ENCODE measurements around the gene TNFAIP8. TPM values are rescaled to one million over a fixed set of nuclear protein-coding genes. Genes with fewer than 3 reads are reported as not detected.
A peak's percentile ranks its signal among the peaks of the same experiment; 100 is the strongest.

TNFAIP8 gene
- total and polyA plus RNA-seq, 2 donors (not counting 1 experiment from before 2014, with no cell fraction given) = 36.7 to 37.7 TPM

GRCh38 chr5:119418606-119419100 lies 62.8 kb downstream of the TNFAIP8 start:
- no peaks in the 10 kb centered on the region for H3K79me2 ChIP-seq (ENCODE audit: control insufficient read depth, insufficient read depth, low read length)
- peaks cover under 1% of the 10 kb centered on the region for H3K27me3 ChIP-seq (ENCODE audit: control insufficient read depth, insufficient read depth, low read length)
- H3K9ac ChIP-seq (ENCODE audit: insufficient read depth, low read length) = no peak overlapping the region
- no peaks in the 10 kb centered on the region for H3K4me1 ChIP-seq (ENCODE audit: control insufficient read depth, extremely low read depth, insufficient read depth, low read length)
- H4K20me1 ChIP-seq (ENCODE audit: control insufficient read depth, extremely low read depth, insufficient read depth, low read length) = no peaks in the 10 kb centered on the region
- H3K27ac ChIP-seq (ENCODE audit: insufficient read depth, low read length) = no peak overlapping the region
- no peak overlapping the region for H3K4me3 ChIP-seq (replicated peaks in 1 of 4; ENCODE audit: control extremely low read depth in 1 of 4, insufficient read depth in 1 of 4, low read depth in 3 of 4, low read length in 4 of 4)
- no peaks in the 10 kb centered on the region for H3K9me3 ChIP-seq (ENCODE audit: control insufficient read depth, insufficient read depth, low read depth, low read length)
- H3K36me3 ChIP-seq (ENCODE audit: control insufficient read depth, insufficient read depth, low read length) = no peaks in the 10 kb centered on the region
- peak in 1 of 2 donors; percentile 85 for DNase-seq (ENCODE audit: low read depth in 2 of 2)
- H2AFZ ChIP-seq (ENCODE audit: low read length) = no peak overlapping the region
- no peak overlapping the region for H3K4me2 ChIP-seq (ENCODE audit: extremely low read depth, insufficient read depth, low read length)
- TF ChIP-seq CTCF (conservative IDR thresholded peaks at IDR 0.05 in 1 of 2, IDR thresholded peaks at IDR 0.05 in 1 of 2; ENCODE audit: low read depth in 1 of 2, low read length in 2 of 2) (no peak), EZH2 (IDR thresholded peaks at IDR 0.05; ENCODE audit: low read length, missing control alignments) (no peak)

- no peaks in the 10 kb centered on the region for H3K9me3 ChIP-seq (ENCODE audit: control insufficient read depth, insufficient read depth, low read depth, low read length)
- H3K4me2 ChIP-seq (ENCODE audit: extremely low read depth, insufficient read depth, low read length) = no peak overlapping the region
- H3K27ac ChIP-seq (ENCODE audit: insufficient read depth, low read length) = no peak overlapping the region
- no peak for DNase-seq (ENCODE audit: low read depth in 2 of 2)
- no peaks in the 10 kb centered on the region for H4K20me1 ChIP-seq (ENCODE audit: control insufficient read depth, extremely low read depth, insufficient read depth, low read length)
- H3K27me3 ChIP-seq (ENCODE audit: control insufficient read depth, insufficient read depth, low read length) = peaks cover 3% of the 10 kb centered on the region
- H3K9ac ChIP-seq (ENCODE audit: insufficient read depth, low read length) = no peak overlapping the region
- no peak overlapping the region for H2AFZ ChIP-seq (ENCODE audit: low read length)
- H3K79me2 ChIP-seq (ENCODE audit: control insufficient read depth, insufficient read depth, low read length) = no peaks in the 10 kb centered on the region
- H3K4me3 ChIP-seq (replicated peaks in 1 of 4; ENCODE audit: control extremely low read depth in 1 of 4, insufficient read depth in 1 of 4, low read depth in 3 of 4, low read length in 4 of 4) = no peak overlapping the region
- TF ChIP-seq CTCF (conservative IDR thresholded peaks at IDR 0.05 in 1 of 2, IDR thresholded peaks at IDR 0.05 in 1 of 2; ENCODE audit: low read depth in 1 of 2, low read length in 2 of 2) = no peak
- no peak for TF ChIP-seq EZH2 (IDR thresholded peaks at IDR 0.05; ENCODE audit: low read length, missing control alignments)
- H3K36me3 ChIP-seq (ENCODE audit: control insufficient read depth, insufficient read depth, low read length) = no peaks in the 10 kb centered on the region
- no peaks in the 10 kb centered on the region for H3K4me1 ChIP-seq (ENCODE audit: control insufficient read depth, extremely low read depth, insufficient read depth, low read length)
These were observed 64.3 kb downstream of the TNFAIP8 start for GRCh38 chr5:119420169-119420568.

- no peaks in the 10 kb centered on the region for H3K4me1 ChIP-seq (ENCODE audit: control insufficient read depth, extremely low read depth, insufficient read depth, low read length)
- H3K9me3 ChIP-seq (ENCODE audit: control insufficient read depth, insufficient read depth, low read depth, low read length) = no peaks in the 10 kb centered on the region
- no peak for DNase-seq (ENCODE audit: low read depth in 2 of 2)
- no peak overlapping the region for H3K9ac ChIP-seq (ENCODE audit: insufficient read depth, low read length)
- H3K79me2 ChIP-seq (ENCODE audit: control insufficient read depth, insufficient read depth, low read length) = no peaks in the 10 kb centered on the region
- H3K4me2 ChIP-seq (ENCODE audit: extremely low read depth, insufficient read depth, low read length) = no peak overlapping the region
- H4K20me1 ChIP-seq (ENCODE audit: control insufficient read depth, extremely low read depth, insufficient read depth, low read length) = no peaks in the 10 kb centered on the region
- no peak for TF ChIP-seq EZH2 (IDR thresholded peaks at IDR 0.05; ENCODE audit: low read length, missing control alignments)
- no peak for TF ChIP-seq CTCF (conservative IDR thresholded peaks at IDR 0.05 in 1 of 2, IDR thresholded peaks at IDR 0.05 in 1 of 2; ENCODE audit: low read depth in 1 of 2, low read length in 2 of 2)
- H3K27ac ChIP-seq (ENCODE audit: insufficient read depth, low read length) = no peak overlapping the region
- H3K4me3 ChIP-seq (replicated peaks in 1 of 4; ENCODE audit: control extremely low read depth in 1 of 4, insufficient read depth in 1 of 4, low read depth in 3 of 4, low read length in 4 of 4) = no peak overlapping the region
- H2AFZ ChIP-seq (ENCODE audit: low read length) = no peak overlapping the region
- peaks cover 5% of the 10 kb centered on the region for H3K27me3 ChIP-seq (ENCODE audit: control insufficient read depth, insufficient read depth, low read length)
- H3K36me3 ChIP-seq (ENCODE audit: control insufficient read depth, insufficient read depth, low read length) = no peaks in the 10 kb centered on the region
These were observed 70.2 kb downstream of the TNFAIP8 start for GRCh38 chr5:119426057-119426456.
